Effector CD4-positive, alpha-beta T cell (primary cell): ENCODE data around the gene CHRM1.

Experiments used
- DNase-seq: peaks from one replicate; pipeline ENCODE4 v3.0.0-alpha.2; 2020

Gene CHRM1

GRCh38 chr11:62925745-62926679 is 4.8 kb upstream of the CHRM1 start:
- DNase-seq: no peak

DNA sequence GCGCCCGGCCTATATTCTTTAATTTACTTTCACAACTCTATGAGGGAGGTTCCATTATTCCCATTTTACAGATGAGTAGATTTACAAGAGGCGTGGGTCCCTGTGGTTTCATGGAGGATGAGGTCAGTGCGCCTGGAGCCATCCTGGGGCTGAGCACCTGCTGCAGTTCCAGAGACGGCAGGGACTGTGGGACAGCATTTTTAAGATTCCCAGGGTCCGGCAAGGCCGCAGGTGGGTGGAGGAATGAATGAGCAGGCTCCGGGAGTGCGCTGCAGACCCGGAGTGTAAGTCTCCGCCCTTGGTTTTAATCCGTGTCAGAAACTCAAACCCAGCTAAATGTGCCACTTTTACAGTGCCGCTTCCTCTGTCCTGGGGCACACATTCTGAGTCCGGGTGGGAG is 4.1 kb upstream of the CHRM1 start:
- DNase-seq: no peak

DNA sequence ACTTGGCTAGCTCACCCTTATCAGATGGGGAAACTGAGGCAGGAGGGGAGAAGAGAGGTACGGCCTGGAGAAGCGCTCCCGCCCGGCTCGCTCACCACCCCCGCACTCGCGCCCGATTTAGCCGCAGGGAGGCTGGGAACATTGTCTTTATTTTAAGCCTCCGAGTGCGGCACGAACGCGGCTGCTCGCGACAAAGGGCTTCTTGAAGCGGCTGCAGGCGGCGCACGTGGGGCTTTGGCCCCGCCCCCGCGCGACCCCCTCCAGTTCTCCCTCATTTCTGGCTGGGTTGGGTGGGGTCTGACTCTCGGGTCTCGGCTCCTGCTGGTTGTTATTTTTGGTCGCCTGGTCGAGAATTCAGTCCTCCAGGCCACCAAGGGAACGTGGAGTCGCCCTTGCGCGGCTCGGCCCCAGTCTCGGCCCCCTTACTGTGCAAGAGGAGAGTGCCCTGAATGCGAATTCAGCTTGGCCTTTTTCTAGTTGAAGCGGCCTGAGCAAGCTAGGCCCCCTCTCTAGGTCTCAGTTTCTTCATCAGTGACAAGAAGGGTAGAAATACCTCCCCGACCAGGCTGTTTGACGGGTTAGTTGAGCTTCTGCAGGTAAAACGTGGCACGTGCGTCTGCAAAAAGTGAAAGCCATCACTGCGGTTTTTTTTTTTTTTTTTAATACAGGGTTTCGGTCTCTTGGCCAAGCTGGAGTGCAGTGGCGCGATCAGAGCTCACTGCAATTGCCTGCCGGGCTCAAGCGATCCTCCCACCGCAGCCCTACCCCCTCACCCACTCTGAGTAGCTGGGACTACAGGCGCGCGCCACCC is 2.6 kb upstream of the CHRM1 start:
- DNase-seq: no peak

DNA sequence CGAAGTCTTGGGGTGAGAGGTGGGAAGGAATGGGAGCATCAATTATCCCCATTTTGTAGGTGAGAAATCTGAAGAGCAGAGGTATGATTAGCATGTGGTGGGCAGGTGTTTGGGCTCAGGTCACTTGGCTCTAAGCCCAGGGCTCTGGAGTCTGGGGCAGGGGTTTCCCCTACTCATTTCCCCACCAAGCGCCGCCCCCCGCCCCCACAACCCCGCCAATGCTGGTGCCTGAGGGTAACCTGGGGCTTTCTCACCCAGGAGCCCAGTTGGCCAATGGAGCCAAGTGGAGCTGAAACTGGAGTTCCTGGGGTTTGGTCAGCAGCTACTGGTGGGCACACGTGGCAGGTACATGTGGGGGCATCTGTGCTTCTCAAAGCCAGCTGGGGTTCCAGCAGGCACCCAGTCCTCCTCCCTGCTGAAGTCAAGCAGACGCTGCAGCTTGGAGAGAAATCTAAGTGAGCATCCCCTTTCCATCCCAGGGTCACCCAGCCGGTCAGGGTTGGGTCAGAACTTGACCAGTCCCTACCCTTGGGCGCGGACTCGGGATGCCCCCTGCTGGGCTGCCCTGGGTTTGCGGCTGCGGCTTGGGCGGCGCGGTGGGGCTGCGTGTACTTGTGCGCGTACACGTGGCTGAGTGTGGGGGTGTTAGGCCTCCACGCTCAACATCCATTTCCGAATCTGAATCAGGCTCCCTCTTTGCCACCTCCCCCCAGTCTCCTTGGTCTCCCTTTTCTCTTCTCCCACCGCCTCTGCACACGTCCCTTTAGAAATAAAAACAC is 1.7 kb upstream of the CHRM1 start:
- DNase-seq: no peak

DNA sequence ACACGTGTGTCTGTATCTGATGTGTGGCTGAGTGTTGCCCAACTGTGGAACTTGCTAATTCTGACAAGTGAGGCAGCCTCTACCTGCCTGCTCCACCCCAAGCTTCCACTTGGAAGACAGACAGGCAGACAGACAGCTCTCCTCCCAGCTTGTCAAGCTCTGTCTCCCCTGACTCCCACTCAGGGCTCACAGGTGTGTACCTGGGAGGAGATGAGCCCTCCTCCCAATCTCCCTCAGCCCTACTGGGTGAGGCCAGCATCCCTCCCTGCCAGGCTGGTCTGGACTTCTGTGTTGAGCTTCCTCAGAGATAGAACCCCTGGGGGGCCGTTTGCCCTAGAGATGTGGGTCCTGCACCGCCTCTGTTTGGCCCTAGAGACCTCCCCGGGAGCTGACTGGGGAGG is 1.0 kb upstream of the CHRM1 start:
- DNase-seq: no peak

- DNase-seq: no peak
Observed at GRCh38 chr11:62921573-62922188, 518 bp upstream of the CHRM1 start.

GRCh38 chr11:62919898-62920640 is 1.1 kb downstream of the CHRM1 start:
- DNase-seq: no peak

- DNase-seq: no peak
Observed at GRCh38 chr11:62919476-62919875, 1.7 kb downstream of the CHRM1 start.

DNA sequence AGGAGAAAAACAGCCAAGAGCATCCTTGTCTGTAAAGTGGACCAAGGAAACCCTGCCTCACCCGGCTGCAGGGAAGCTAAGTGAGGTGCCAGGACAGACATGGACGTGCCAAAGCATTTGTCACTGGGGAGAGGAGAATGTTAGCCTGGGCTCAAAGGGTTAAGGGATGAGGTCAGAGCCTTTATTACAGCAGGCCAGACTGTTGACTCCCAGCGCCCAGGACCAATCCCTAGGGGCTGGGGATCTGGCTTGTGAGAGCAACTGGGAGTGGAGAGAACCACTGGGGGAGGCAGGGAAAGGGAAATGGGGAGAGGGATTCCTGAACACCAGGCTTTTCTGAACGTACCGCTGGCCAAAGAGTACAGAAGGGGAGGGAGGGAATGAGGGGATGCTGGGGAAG is 2.6 kb downstream of the CHRM1 start:
- no peak for DNase-seq

- DNase-seq: no peak
Observed at GRCh38 chr11:62917906-62918502, 3.2 kb downstream of the CHRM1 start.

- DNase-seq: no peak
Observed at GRCh38 chr11:62914416-62914815, 6.7 kb downstream of the CHRM1 start.

DNA sequence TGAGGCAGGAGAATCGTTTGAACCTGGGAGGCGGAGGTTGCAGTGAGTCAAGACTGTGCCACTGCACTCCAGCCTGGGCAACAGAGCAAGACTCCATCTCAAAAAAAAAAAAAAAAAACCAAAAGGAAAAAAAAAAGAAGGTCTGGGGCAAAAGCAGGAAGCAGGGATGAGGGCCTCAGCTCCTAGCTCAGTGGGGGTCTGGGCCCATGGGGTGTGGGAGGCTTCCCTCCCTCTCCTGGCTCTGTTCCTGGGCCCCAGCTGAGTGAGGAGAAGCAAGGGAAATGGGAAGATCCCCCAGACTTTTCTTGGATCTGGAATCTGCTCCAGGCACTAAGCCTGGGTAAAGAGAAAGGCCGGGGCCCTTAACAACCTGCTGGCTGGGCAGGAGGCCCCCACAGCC is 8.9 kb downstream of the CHRM1 start:
- no peak for DNase-seq

DNA sequence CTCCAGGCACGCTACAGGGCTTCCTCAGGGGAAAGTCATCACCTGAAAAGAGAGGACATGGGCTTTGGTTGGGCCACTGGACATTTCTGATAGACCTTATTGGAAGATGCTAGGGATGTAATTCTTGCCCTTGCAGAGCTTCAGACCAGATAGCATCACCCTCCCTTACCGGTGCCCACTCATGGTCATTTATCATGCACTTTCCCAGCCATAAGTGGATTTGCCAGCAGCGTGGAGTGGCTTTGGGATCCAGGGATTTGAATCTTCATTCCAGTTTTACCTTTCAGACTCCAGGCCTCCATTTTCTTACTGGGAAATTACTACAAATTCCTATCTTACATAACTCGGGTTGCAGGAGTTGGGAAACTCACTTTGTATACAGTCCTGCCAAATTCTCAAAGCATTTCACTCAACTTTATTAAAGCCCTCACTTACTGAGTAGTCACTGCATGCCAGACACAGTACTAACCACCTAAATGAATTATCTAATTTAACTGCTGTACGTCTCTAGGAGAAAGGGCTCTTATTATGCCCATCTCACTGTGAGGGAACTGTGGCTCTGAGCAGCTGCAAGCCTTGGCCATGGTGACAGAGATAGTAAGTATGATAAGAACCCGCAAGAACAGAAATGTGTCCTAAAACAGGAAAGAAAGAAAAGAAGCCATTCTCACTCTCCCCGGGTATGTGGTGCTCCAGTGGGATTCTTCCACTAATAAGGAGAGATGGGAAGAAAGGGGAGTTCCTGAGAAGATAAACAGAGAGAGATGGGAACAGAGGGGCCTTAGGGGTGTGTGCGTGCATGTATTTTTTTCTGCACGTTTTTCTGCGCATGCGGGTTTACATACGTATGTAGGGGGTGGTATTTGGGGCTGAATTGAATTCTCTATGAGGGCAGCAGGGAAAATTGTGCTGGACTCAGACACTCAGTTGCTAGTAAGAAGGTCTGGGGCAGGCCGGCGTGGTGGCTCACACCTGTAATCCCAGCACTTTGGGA is 9.7 kb downstream of the CHRM1 start:
- no peak for DNase-seq

DNA sequence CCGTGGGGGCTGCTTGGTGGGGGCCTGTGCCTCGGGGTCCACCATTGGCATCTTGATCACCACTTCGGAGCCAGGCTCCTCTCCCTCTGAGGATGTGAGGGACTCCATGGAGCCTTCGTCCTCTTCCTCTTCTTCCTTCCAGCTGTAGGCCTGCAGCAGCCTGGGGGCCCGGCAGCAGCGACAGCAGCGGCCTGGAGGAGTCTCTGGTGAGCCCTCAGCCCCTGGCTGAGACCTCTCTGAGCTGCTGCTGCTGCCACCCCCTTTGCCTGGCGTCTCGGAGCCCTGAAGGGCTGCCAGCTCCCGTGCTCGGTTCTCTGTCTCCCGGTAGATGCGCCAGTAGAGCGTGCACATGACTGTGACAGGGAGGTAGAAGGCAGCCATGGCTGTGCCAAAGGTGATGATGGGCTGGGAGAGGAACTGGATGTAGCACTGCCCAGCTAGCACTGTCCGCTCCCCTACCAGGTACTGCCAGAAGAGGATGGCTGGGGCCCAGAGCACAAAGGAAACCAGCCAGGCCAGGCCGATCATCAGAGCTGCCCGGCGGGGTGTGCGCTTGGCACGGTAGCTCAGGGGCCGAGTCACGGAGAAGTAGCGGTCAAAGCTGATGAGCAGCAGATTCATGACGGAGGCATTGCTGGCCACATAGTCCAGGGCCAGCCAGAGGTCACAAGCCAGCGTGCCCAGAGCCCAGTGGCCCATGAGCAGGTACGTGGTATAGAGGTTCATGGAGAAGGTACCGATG is 10.9 kb downstream of the CHRM1 start:
- no peak for DNase-seq

DNA sequence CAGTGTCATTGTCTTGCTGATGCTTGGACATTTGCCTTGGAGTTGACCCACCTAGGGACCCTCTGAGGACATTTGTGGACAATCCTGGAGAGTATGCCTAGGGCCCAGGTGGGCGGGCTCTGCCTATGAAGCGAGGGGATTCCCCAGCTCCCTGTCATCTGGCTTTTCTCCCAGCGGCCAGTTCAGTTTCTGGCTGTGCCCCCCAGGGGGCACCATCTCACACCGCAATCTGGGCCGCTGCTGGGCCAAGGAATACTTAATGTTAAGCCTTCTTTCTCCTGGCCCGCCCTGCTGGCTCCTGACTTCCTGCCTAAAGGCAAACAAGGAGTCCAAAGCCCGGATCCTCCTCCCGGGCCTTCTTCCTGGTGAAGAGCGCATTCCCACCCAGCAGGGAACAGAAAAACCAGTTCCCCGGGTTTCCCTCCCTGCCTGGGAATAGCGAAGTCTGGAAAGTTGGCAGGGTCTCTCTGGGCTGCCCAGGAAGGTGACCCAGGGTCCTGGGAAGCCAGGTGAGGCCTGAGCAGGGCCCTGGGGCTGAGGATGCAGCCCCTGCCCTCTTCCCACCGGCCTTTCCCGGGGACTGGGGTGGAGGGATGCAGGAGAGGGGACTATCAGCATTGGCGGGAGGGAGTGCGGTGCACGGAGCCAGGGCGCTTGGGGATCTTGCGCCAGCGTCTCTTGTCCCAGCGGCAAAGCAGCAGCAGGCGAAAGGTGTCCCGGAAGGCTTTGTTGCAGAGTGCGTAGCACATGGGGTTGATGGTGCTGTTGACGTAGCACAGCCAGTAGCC is 11.9 kb downstream of the CHRM1 start:
- DNase-seq: no peak

DNA sequence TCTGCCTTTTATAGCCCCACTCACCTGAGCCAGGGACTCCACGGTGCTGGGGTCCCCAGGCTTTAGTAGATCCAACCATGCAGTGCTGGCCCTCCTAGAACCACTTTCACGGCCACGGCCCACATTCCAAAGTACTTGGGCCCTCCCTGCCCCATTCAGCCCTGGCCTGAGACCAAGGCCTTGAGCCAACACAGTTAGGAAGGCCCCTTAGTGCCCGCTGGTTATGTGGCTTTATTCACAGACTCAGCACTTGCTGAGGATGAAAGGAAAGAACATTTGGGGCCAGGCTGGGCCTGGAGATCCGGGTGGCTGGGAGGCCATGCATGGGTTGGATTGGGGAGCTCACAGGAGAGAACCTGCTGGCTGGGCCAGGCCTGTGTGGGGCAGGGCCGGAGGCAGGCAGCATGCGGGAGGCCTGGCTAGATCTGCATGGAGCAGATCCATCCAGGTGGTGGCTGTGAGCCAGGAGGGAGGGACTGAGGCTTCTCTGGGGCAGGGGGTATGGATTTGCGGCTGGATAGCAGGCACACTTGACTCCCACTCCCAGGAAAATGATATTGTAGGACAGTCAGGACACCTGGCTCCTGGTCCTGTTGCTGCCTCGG is 12.6 kb downstream of the CHRM1 start:
- DNase-seq: no peak

- DNase-seq: peak; percentile 72
Observed at GRCh38 chr11:62905927-62906531, 15.1 kb downstream of the CHRM1 start.

DNA sequence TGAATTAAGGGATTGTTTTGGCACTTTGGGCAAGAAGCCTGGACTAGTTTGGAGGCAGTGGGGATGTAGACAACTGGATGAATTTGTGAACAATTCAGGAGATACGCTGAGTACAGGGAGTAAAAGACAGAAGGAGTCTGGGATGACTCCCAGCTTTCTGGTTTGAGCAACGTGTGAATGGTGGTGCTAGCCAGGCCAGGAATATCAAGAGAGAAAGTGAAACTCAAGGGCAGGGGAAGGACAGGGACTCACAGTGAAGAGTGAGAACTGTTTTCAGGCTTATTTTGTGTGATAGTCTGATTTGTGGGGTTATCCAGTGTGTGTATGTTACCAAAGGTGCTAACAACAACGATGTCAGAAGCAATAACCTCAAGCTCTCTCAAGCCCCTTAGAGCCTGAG is 15.9 kb downstream of the CHRM1 start:
- no peak for DNase-seq
